Loucy (cell line): ENCODE results near the gene FKBP15.
A peak's percentile ranks its signal among the peaks of the same experiment; 100 is the strongest.

Source experiments
- H2AFZ ChIP-seq: fragments of 200-600 bp; sonication (generic); 2 replicates; pipeline ENCODE4 v1.6.0; 2016; ENCODE audit warnings: antibody characterized with exemption, mild to moderate bottlenecking, low read length, moderate library complexity
- H3F3A ChIP-seq: fragments of 200-600 bp; 2 replicates; pipeline ENCODE4 v1.6.0; 2016; ENCODE audit warnings: antibody characterized with exemption, low read depth, mild to moderate bottlenecking
- H3K27me3 ChIP-seq: fragments of 200-600 bp; sonication (generic); 2 replicates; pipeline ENCODE4 v1.6.1; 2014; ENCODE audit warnings: low read length, mild to moderate bottlenecking; ENCODE audit not compliant: insufficient read depth, poor library complexity, severe bottlenecking
- H3K36me3 ChIP-seq: fragments of 200-600 bp; sonication (generic); 2 replicates; pipeline ENCODE4 v1.6.1; 2016; ENCODE audit warnings: low read length; ENCODE audit not compliant: insufficient read depth
- H3K4me1 ChIP-seq: fragments of 200-600 bp; sonication (generic); 2 replicates; pipeline ENCODE4 v1.5.1; 2014; ENCODE audit warnings: low read length, mild to moderate bottlenecking; ENCODE audit not compliant: insufficient read depth, poor library complexity, severe bottlenecking
- H3K4me2 ChIP-seq: fragments of 200-600 bp; sonication (generic); 2 replicates; pipeline ENCODE4 v1.6.0; 2014; ENCODE audit warnings: antibody characterized with exemption, low read length, low read depth, mild to moderate bottlenecking; ENCODE audit not compliant: poor library complexity, severe bottlenecking
- H3K4me3 ChIP-seq: fragments of 200-600 bp; sonication (generic); 2 replicates; pipeline ENCODE4 v1.5.1; 2014; ENCODE audit warnings: low read length, mild to moderate bottlenecking, mixed read lengths; ENCODE audit not compliant: poor library complexity, severe bottlenecking
- H3K79me2 ChIP-seq: fragments of 200-600 bp; sonication (generic); 2 replicates; pipeline ENCODE4 v1.6.1; 2014; ENCODE audit warnings: low read length; ENCODE audit not compliant: insufficient read depth
- H3K9ac ChIP-seq: fragments of 200-600 bp; sonication (generic); 2 replicates; pipeline ENCODE4 v1.6.0; 2014; ENCODE audit warnings: mild to moderate bottlenecking, low read depth, low read length, moderate library complexity; ENCODE audit not compliant: poor library complexity, severe bottlenecking
- H3K9me2 ChIP-seq: fragments of 200-600 bp; sonication (generic); replicated peaks from 2 replicates; pipeline ENCODE4 v1.6.1; 2016; ENCODE audit warnings: low read depth, low read length, mixed read lengths
- H3K9me3 ChIP-seq: fragments of 200-600 bp; sonication (generic); 2 replicates; pipeline ENCODE4 v1.6.1; 2014; ENCODE audit warnings: mild to moderate bottlenecking, antibody characterized with exemption, low read length, low read depth; ENCODE audit not compliant: insufficient read depth
- H4K20me1 ChIP-seq: fragments of 200-600 bp; sonication (generic); 2 replicates; pipeline ENCODE4 v1.6.0; 2014; ENCODE audit warnings: antibody characterized with exemption, low read length, mild to moderate bottlenecking; ENCODE audit not compliant: insufficient read depth, poor library complexity, severe bottlenecking
- EZH2phosphoT487 ChIP-seq: fragments of 200-600 bp; IDR thresholded peaks from 2 replicates; pipeline ENCODE4 v1.6.1; 2018; ENCODE audit warnings: antibody characterized with exemption, mild to moderate bottlenecking, moderate library complexity, borderline replicate concordance
- TF ChIP-seq, protein P1 (sequence below): fragments of 200-600 bp; sonication (generic); conservative IDR thresholded peaks from 2 replicates; pipeline ENCODE4 v1.5.1; 2014; ENCODE audit warnings: mild to moderate bottlenecking, antibody characterized with exemption, low read length

FKBP15 gene

DNA sequence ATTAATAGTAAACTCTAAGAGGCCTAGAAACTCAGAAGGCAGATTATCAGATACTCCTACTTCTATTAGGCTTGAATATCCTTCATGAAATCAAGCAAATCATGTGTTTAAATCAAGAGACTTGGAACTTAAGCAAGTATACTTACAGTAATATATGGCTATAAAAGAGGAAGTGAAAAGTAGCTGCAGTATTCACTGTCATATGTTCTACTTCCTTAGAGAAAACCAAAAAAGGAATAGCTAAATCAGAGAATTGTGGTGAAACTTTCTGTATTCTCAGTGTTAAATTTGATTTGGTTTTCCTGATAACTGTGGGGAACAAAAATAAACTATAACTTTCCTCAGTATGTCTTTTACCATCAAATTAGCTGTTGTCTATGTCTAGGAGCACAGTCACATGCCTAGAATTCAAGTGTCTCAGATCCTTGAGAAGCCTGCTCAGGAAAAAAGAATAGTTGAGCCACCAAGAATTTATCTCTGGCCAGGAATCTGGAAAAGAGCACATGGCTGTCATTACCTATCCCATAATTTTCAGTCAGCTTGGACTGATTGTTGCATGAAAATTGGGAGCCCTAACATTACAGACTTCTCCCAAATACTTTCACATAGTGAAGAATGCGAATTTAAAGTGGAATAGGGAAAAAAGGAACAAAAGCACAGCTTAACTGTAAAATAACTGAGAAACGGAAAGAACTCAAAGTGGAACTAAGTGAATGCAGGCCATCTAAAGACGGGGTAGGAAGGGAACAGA, 1.7 kb downstream of the FKBP15 start:
- Histone ChIP-seq H3K27me3 (no peaks in the 10 kb centered on the region), H3K4me3 (peak overlapping the region; percentile 94)

DNA sequence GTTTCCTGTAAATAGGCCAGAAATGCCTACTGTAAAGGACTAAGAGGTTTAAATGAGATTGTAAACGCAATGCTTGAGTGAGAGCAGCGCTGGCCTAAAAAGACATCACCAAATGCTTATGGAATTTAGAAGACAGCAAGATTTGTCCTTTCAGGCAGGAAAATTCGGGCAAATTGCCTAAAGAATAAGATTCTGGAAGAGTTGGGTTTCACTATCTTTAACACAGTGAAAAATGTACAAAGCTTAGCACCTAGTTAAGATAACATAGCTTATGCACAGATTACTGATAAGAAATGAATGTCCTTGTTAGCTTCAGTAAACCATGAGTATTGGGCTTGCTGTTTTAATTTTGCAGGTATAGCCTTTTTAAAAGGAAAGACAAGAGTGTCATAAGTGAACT, 4.7 kb downstream of the FKBP15 start:
- Histone ChIP-seq H4K20me1 (peaks cover 22% of the 10 kb centered on the region), H3K4me3 (no peak overlapping the region), H3K79me2 (peaks cover 72% of the 10 kb centered on the region)

More for the DNA sequence above, 1.7 kb downstream of the FKBP15 start:
- H3F3A ChIP-seq: no peaks in the 10 kb centered on the region
- peaks cover 38% of the 10 kb centered on the region for H3K4me1 ChIP-seq
- H3K4me2 ChIP-seq: peak overlapping the region; percentile 72
- H2AFZ ChIP-seq: no peak overlapping the region
- H4K20me1 ChIP-seq: peaks cover 18% of the 10 kb centered on the region
- H3K79me2 ChIP-seq: peaks cover 76% of the 10 kb centered on the region
- peak overlapping the region; percentile 89 for H3K9ac ChIP-seq
- TF ChIP-seq EZH2phosphoT487: no peak
- TF ChIP-seq, protein P1, sequence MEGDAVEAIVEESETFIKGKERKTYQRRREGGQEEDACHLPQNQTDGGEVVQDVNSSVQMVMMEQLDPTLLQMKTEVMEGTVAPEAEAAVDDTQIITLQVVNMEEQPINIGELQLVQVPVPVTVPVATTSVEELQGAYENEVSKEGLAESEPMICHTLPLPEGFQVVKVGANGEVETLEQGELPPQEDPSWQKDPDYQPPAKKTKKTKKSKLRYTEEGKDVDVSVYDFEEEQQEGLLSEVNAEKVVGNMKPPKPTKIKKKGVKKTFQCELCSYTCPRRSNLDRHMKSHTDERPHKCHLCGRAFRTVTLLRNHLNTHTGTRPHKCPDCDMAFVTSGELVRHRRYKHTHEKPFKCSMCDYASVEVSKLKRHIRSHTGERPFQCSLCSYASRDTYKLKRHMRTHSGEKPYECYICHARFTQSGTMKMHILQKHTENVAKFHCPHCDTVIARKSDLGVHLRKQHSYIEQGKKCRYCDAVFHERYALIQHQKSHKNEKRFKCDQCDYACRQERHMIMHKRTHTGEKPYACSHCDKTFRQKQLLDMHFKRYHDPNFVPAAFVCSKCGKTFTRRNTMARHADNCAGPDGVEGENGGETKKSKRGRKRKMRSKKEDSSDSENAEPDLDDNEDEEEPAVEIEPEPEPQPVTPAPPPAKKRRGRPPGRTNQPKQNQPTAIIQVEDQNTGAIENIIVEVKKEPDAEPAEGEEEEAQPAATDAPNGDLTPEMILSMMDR: no peak
- H3K9me2 ChIP-seq: no peaks in the 10 kb centered on the region
- no peaks in the 10 kb centered on the region for H3K9me3 ChIP-seq
- H3K36me3 ChIP-seq: no peaks in the 10 kb centered on the region

DNA sequence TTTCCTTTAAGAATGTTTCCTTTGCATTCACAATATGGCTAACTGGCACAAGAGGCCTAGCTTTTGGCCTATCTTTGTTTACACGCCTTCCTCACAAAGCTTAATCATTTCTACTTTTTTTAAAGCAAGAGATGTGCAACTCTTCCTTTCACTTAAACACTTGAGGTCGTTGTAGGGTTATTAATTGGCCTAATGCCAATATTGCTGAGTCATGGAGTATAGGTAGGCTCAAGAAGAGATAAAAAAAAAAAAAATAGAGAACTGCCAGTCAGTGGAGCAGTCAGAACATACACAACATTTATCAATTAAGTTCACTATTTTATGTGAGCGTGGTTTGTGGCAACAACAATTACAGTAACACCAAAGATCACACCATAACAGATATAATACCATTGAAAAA, 5.9 kb downstream of the FKBP15 start:
- Histone ChIP-seq H3F3A (no peaks in the 10 kb centered on the region), H3K9ac (no peak overlapping the region), H3K9me2 (no peaks in the 10 kb centered on the region), H3K27me3 (no peaks in the 10 kb centered on the region), H3K4me1 (peaks cover 17% of the 10 kb centered on the region), H2AFZ (no peak overlapping the region), H3K79me2 (peaks cover 62% of the 10 kb centered on the region), H3K36me3 (no peaks in the 10 kb centered on the region; the same call in 1 of the 2 replicates), H3K4me3 (no peak overlapping the region), H3K9me3 (no peaks in the 10 kb centered on the region), H4K20me1 (peaks cover 22% of the 10 kb centered on the region), H3K4me2 (peak overlapping the region; percentile 10)
- TF ChIP-seq, protein P1: no peak
- TF ChIP-seq EZH2phosphoT487: no peak

More for the DNA sequence above, 4.7 kb downstream of the FKBP15 start:
- H3K4me1 ChIP-seq: peaks cover 17% of the 10 kb centered on the region
- H3K9ac ChIP-seq: no peak overlapping the region
- TF ChIP-seq EZH2phosphoT487: no peak
- TF ChIP-seq, protein P1: no peak
- no peaks in the 10 kb centered on the region for H3F3A ChIP-seq
- H3K9me2 ChIP-seq: no peaks in the 10 kb centered on the region
- H3K27me3 ChIP-seq: no peaks in the 10 kb centered on the region
- no peak overlapping the region for H2AFZ ChIP-seq
- H3K4me2 ChIP-seq: peak overlapping the region; percentile 41
- no peaks in the 10 kb centered on the region for H3K9me3 ChIP-seq
- no peaks in the 10 kb centered on the region for H3K36me3 ChIP-seq
